ENCODE data around the gene RAD18. TPM values are rescaled to one million over a fixed set of nuclear protein-coding genes. Genes with fewer than 3 reads are reported as not detected.

RAD18 gene
- total and polyA plus RNA-seq, 8 donors, result 1.4 to 87.9 (median 4.6) TPM

DNA sequence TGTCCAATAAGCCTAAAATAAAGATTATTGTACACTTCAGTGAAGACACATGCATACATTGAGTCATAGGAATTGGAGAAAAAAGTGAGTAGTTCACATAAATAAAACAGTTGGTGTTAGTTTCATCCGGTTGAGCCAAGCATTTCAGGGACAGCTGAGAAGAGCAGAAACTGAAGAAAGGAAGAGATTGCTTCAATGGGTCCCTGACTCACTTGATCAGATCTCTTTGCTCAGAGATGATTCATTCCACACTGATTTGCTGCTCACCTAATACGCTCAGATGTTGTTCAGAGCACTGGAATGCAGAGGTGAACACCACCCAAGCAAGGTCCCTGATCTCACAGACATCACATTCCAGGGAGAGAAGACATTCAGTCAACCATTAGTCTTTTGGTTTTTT lies 93.7 kb downstream of the RAD18 start:
- Histone ChIP-seq H3K4me1 (no peaks in the 10 kb centered on the region), H3K36me3 (no peaks in the 10 kb centered on the region), H3K27ac (no peak overlapping the region), H3K4me3 (no peak overlapping the region), H3K9me3 (no peaks in the 10 kb centered on the region), H3K27me3 (no peaks in the 10 kb centered on the region)
- WGBS, 5 donors, result 77 to 87% (median 80%) methylated on average over 2 of the region's 2 CpGs
- intact Hi-C loops (cut with DNase I; ENCODE audit: low total_unique reads), result no loop called here
- no peak for DNase-seq
- TF ChIP-seq CTCF (IDR thresholded peaks at IDR 0.05) (no peak), POLR2AphosphoS5 (IDR thresholded peaks at IDR 0.05) (no peak), POLR2A (IDR thresholded peaks at IDR 0.05) (no peak), EP300 (IDR thresholded peaks at IDR 0.05) (no peak)

GRCh38 chr3:8868996-8869395 lies 94.3 kb downstream of the RAD18 start:
- no peak for DNase-seq
- H3K36me3 ChIP-seq, result no peaks in the 10 kb centered on the region
- no peaks in the 10 kb centered on the region for H3K4me1 ChIP-seq
- H3K9me3 ChIP-seq, result no peaks in the 10 kb centered on the region
- intact Hi-C loops (cut with DNase I; ENCODE audit: low total_unique reads), result no loop called here
- WGBS, 5 donors, result 87 to 89% (median 88%) methylated on average over 3 of the region's 3 CpGs
- TF ChIP-seq POLR2A (IDR thresholded peaks at IDR 0.05) (no peak), POLR2AphosphoS5 (IDR thresholded peaks at IDR 0.05) (no peak), EP300 (IDR thresholded peaks at IDR 0.05) (no peak), CTCF (IDR thresholded peaks at IDR 0.05) (no peak)
- no peaks in the 10 kb centered on the region for H3K27me3 ChIP-seq
- no peak overlapping the region for H3K4me3 ChIP-seq
- no peak overlapping the region for H3K27ac ChIP-seq

DNA sequence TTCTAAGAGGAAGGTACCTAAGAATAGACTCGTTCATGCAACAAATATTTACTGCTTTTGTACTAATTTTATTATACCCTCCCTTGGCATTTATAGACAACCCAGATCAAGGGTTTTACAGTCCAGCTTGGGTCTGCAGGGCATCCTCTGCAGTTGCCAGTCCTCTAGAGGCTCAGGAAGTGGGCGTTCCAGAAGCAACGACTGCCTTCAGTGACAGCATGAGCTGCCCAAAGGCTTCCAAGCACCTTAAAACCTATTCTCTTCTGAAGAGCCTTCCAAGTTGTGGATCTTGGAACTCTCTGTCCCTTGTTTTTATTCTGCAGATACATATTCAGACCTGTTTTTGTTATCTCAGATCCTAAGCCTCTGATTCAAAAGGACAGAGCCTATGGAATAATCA lies 95.6 kb downstream of the RAD18 start:
- Histone ChIP-seq H3K27me3 (no peaks in the 10 kb centered on the region), H3K4me3 (no peak overlapping the region), H3K4me1 (no peaks in the 10 kb centered on the region), H3K27ac (no peak overlapping the region), H3K36me3 (no peaks in the 10 kb centered on the region), H3K9me3 (no peaks in the 10 kb centered on the region)
- DNase-seq, result no peak
- TF ChIP-seq EP300 (IDR thresholded peaks at IDR 0.05) (no peak), CTCF (IDR thresholded peaks at IDR 0.05) (no peak), POLR2AphosphoS5 (IDR thresholded peaks at IDR 0.05) (no peak), POLR2A (IDR thresholded peaks at IDR 0.05) (no peak)
- intact Hi-C loops (cut with DNase I; ENCODE audit: low total_unique reads), result no loop called here
- 80 to 94% (median 85%) methylated on average over 3 of the region's 3 CpGs for WGBS, 5 donors

GRCh38 chr3:8865697-8866096 lies 97.6 kb downstream of the RAD18 start:
- Histone ChIP-seq H3K4me1 (no peaks in the 10 kb centered on the region), H3K9me3 (no peaks in the 10 kb centered on the region), H3K36me3 (no peaks in the 10 kb centered on the region), H3K27ac (no peak overlapping the region), H3K27me3 (no peaks in the 10 kb centered on the region), H3K4me3 (no peak overlapping the region)
- intact Hi-C loops (cut with DNase I; ENCODE audit: low total_unique reads), result no loop called here
- DNase-seq, result no peak
- 84 to 98% (median 94%) methylated on average over 4 of the region's 4 CpGs for WGBS, 5 donors
- TF ChIP-seq CTCF (IDR thresholded peaks at IDR 0.05) (no peak), EP300 (IDR thresholded peaks at IDR 0.05) (no peak), POLR2A (IDR thresholded peaks at IDR 0.05) (no peak), POLR2AphosphoS5 (IDR thresholded peaks at IDR 0.05) (no peak)
